GM08714 (cell line): ENCODE results near the gene GPR15.
"Not testable (repeated sequence)": the region's sequence is repeated elsewhere in the genome, so short reads cannot be mapped to it uniquely, and the experiment has no call there.

Source experiments
- H3K4me3 ChIP-seq: fragments of 200-500 bp; sonication (Bioruptor generic); 2 replicates; pipeline ENCODE4 v1.5.1; 2014; ENCODE audit warnings: mild to moderate bottlenecking, low read length, inconsistent platforms
- ZNF274 ChIP-seq: IDR thresholded peaks from 2 replicates; pipeline ENCODE4 v1.6.1; 2012; ENCODE audit warnings: mild to moderate bottlenecking, low read depth, low read length

Gene GPR15

DNA sequence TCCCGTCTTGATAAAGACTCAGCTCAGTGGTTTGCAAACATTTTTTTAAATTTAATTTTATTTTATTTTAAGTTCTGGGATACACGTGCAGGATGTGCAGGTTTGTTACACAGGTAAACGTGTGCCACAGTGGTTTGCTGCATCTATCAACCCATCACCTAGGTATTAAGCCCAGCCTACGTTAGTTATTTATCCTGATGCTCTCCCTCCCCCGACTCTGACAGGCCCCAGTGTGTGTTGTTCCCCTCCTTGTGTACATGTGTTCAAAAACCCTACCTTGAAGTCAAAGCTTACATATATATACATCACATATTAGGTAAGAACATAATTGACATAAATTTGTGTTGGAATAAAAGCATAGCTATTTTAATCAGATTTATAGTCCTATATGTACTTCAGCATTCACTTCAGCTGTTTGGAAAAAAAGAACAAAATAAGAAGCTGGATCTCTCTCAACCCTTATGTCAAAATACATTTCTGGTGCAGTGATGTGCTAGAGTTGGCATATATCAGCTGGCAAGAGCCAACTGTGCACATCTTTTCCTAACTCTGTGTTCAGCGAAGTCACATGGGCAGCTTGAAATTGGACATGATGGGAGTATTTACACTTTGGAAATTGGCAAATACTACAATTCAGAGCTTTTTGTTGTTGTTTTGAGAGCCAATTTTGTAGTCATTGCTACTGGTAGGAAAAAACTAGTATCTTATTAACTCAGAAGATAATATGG is 26.5 kb downstream of the GPR15 start:
- no peak overlapping the region for H3K4me3 ChIP-seq

GRCh38 chr3:98559769-98560168 is 28.0 kb downstream of the GPR15 start:
- H3K4me3 ChIP-seq, result not testable (repeated sequence)

More for the DNA sequence above, 26.5 kb downstream of the GPR15 start:
- TF ChIP-seq ZNF274, result no peak

DNA sequence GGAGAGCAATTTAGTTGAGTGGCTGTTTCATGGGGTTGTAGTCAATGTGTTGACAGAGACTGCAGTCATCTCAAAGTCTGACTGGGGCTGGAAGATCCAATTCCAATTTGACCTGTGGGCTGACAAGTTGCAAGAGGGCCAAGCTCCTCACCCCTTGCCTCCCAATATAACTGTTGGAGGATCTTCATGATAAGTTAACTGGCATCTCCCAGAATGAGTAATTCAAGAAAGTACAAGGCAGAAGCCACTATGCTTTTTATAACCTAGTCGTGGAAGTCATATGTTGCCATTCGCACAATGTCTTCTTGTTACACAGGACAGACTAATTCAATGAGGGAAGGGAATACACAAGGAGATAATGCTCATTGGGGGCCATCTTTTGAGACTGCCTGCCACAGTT is 29.1 kb downstream of the GPR15 start:
- TF ChIP-seq ZNF274, result no peak
- H3K4me3 ChIP-seq, result peak overlapping the region; percentile 33; the same call in 1 of the 2 replicates

DNA sequence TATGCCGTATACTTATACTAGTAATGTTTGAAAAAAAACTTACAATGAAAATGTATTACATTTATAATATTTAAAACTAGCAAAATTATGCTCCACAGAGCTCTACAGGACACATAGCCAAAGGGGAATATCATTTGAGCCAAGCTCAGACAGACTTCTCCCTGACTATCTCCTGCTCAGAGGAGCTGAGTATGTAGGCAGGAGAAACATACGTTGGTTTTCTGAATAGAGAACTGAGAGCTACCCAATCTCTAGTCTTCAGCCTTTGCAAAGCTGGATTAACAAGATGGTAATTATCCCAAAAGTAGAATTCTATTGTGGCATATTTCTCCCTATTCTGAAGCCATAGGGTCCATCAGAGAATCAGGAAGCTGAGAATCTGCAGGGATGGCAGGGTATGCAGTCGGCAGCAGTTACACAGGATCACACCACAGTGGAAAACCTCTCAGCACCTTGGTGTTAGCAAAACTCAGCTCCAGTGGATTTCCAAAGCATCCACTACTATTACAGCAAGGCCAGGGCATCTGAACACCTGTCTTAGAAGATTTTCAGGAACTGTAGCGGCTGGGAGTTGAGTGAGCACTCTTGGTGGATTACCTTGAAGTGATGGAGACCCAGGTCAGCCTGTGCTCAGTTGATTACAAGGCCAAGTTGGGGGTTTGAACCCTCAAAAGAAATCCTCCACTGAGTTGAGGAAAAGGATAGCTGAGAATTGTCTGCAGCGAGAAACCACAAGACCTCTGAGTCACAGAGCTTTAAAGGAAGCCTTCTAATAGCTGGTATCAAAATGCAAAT is 30.1 kb downstream of the GPR15 start:
- peak overlapping the region; percentile 71 for H3K4me3 ChIP-seq
- no peak for TF ChIP-seq ZNF274

DNA sequence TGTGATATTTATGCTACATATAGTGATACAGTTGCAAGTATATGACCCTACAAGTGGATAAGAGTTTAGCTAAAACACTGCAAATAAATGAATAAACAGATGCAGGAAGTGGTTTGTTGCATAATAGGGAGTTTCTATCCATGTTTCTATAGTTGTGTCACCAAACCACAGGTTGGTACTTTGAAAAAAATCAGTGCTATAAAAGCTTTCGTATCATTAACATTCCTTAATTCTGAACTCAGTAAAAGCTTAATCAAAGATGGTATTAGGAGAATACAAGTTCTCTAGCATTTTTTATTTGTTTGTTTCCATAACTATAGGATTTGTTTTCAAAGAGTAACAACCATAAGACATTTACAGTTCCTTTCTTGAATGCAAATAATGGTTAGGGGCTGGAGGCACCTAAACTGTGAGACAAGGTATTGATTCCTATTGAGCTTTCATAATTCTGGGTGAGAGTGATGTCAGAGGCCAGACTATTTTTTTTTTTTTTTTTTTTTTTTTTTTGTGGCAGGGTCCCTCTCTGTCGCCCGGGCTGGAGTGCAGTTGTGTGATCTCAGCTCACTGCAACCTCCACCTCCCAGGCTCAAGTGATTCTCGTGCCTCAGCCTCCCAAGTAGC is 32.0 kb downstream of the GPR15 start:
- peak overlapping the region; percentile 58; the same call in 1 of the 2 replicates for H3K4me3 ChIP-seq
- no peak for TF ChIP-seq ZNF274

DNA sequence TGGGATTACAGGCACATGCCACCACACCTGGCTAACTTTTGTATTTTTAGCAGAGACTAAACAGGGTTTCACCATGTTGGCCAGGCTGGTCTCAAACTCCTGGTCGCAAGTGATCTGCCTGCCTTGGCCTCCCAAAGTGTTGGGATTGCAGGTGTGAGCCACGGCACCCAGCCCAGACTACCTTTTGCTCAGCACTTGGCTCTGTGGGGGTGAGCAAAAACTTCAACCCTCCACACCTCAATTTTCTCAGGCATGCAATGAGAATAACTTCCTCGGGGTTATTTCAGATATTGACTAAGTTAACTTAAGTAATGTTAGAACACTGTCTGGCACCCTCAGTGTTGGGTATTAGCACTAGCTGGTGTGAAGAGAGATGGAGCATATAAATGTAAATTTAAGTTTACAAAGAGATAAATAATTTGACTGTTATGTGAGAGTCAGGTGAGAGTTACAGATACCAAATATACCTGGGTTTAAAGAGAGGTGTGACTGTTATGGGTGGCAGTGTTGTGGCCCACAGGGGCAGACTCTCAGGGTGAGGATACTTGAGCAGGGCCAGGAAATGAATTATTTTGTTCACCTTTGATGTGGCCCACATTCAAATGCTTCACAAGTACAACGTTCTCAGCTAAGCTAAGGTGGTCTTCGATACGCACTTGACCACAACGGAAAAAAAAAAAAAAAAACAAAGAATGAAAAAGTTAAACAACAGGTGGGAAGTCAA is 32.7 kb downstream of the GPR15 start:
- TF ChIP-seq ZNF274, result no peak
- peak overlapping the region; percentile 13; the same call in 1 of the 2 replicates for H3K4me3 ChIP-seq

- H3K4me3 ChIP-seq, result no peak overlapping the region
- no peak for TF ChIP-seq ZNF274
Observed at GRCh38 chr3:98565237-98565643, 33.5 kb downstream of the GPR15 start.

DNA sequence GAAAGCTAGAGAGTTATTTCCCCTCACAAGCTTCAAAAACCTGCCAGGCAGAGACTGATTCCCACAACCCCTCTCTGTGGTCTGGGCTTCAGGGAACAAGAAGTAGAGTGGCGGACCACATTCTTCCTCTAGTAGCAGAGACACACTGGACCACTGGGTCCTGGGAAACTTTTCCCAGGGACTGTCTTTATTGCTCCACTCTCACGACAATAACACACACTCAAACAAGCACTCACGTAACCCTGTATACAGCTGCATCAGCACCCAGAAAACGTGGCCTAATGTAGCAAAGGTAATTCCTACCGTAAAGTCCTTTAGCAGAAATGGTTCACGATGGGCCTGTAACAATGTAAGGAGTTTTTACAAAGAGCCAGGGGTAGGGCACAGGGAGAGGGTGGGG is 34.1 kb downstream of the GPR15 start:
- peak overlapping the region; percentile 12; the same call in 1 of the 2 replicates for H3K4me3 ChIP-seq
- no peak for TF ChIP-seq ZNF274

- peak overlapping the region; percentile 49; the same call in 1 of the 2 replicates for H3K4me3 ChIP-seq
- TF ChIP-seq ZNF274, result no peak
Observed at GRCh38 chr3:98567666-98568270, 36.0 kb downstream of the GPR15 start.

GRCh38 chr3:98568402-98568801 is 36.6 kb downstream of the GPR15 start:
- no peak overlapping the region for H3K4me3 ChIP-seq
- no peak for TF ChIP-seq ZNF274

DNA sequence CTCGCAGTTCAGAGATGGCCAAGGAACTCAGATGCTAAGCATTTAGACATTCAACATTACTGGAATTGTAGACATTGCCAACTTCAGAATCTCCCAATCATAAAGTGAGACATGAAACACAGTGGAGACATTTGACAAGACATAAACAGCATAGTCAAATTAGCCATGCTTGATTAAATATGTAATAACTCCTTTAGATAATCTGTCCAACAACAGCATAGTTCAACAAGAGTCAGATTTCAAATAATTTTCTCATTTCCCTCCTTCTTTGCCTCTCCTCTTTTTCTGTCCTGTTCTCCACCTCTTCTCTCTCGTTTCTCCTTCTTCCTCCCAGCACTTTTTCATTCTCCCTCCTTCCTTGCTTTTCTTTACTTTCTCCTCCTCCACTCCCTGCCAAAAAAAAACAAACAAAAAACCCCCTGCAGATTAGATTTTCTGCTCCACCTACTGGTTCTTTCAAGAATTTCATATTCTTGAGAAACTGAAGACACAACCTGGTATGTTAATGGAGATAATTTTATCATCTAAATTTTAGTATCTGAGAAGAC is 41.5 kb downstream of the GPR15 start:
- no peak for TF ChIP-seq ZNF274
- peak overlapping the region; percentile 34 for H3K4me3 ChIP-seq

GRCh38 chr3:98574132-98574531 is 42.4 kb downstream of the GPR15 start:
- TF ChIP-seq ZNF274, result no peak
- no peak overlapping the region for H3K4me3 ChIP-seq

- H3K4me3 ChIP-seq, result no peak overlapping the region
- no peak for TF ChIP-seq ZNF274
Observed at GRCh38 chr3:98577178-98577895, 45.6 kb downstream of the GPR15 start.
